Activated T-helper 1 cell treated with anti-CD3 and anti-CD28 coated beads, Interleukin-2, amount 50 U/mL, for 16 hours (primary cell): ENCODE measurements around the gene KCNAB1.
"Not testable (repeated sequence)": the region's sequence is repeated elsewhere in the genome, so short reads cannot be mapped to it uniquely, and the experiment has no call there.

Experiments used
- DNase-seq, 2 donors: peaks; one replicate each; pipeline ENCODE4 v3.0.0-alpha.2; 2020; ENCODE audit warnings: low read depth in 1 of 2, low spot score in 1 of 2

The KCNAB1 gene

DNA sequence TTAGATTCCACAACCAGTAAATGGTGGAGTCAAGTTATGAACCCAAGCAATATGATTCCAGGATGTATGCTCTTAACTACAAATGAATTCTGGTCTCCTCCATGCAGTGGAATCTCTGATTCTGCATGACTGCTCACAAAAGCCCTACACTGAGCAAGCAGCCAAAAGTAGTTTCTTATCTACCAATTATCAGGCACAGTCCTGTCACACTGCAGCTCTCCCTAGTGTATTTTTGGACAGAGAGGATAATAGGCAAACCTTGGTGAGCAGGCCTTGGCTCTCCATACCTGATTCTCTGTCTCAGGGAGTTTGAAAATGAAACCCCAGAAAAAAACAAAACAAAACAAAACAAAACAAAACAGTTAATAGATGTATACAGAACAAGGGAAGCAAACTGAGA is 438.0 kb downstream of the KCNAB1 start:
- no peak for DNase-seq

GRCh38 chr3:156559321-156559720 is 438.9 kb downstream of the KCNAB1 start:
- DNase-seq, result no peak

GRCh38 chr3:156561533-156561932 is 441.2 kb downstream of the KCNAB1 start:
- no peak for DNase-seq

DNA sequence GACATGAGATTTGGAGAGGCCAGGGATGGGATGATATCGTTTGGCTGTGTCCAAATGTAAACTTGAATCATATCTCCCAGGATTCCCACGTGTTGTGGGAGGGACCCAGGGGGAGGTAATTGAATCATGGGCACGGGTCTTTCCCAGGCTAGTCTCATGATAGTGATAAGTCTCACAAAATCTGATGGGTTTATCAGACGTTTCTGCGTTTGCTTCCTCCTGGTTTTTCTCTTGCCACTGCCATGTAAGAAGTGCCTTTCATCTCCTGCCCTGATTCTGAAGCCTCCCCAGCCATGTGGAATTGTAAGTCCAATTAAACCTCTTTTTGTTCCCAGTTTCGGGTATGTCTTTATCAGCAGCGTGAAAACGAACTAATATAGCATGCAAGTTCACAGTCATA is 442.1 kb downstream of the KCNAB1 start:
- not testable (repeated sequence) for DNase-seq

DNA sequence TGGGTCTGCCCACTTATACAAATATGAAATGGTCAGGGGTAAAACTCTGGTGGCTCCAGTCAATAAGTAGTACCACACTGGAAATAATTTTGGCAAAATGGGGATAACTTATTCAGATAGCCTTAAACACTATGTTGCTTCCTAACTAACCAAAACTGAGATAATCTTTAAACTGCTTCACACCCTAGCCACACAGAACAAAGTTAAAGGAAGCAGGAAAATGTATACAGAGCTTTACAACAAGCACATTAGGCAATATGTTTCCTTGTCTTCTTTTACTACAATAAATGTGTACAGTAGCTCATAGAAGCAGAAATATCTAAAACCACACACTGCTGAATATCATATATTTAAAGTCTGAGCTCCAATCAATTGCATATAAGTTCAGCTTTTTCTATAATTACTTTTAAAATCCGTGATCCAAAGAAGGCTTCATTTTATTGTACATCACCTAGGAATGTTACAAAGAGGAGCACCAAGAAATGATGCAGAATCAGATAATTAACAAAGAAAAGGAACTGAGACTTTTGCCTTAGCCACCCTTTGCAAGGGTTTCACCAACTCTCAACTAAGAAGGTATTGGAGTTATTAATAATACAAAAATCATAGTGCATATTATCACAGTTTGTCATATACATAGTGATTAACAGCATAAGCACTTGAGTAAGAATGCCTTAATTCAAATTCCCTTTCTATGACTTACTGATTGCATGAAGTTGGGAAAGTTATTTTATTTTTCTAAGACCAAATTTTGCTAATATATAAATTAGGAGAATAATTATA is 443.7 kb downstream of the KCNAB1 start:
- no peak for DNase-seq

DNA sequence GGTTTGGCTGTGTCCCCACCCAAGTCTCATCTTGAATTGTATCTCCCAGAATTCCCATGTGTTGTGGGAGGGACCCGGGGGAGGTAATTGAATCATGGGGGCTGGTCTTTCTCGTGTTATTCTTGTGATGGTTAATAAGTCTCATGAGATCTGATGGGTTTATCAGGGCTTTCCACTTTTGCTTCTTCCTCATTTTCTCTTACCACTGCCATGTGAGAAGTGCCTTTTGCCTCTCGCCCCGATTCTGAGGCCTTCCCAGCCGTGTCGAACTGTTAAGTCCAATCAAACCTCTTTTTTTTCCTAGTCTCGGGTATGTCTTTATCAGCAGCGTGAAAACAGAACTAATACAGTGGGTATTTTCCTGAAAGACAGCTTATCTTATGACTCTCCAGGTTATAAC is 448.6 kb downstream of the KCNAB1 start:
- not testable (repeated sequence) for DNase-seq

- DNase-seq, result not testable (repeated sequence)
These were observed 449.5 kb downstream of the KCNAB1 start for GRCh38 chr3:156569881-156570280.

GRCh38 chr3:156575641-156576040 is 455.3 kb downstream of the KCNAB1 start:
- no peak for DNase-seq

GRCh38 chr3:156576051-156576450 is 455.7 kb downstream of the KCNAB1 start:
- DNase-seq, result no peak

GRCh38 chr3:156576651-156577348 is 456.4 kb downstream of the KCNAB1 start:
- no peak for DNase-seq

- no peak for DNase-seq
These were observed 457.4 kb downstream of the KCNAB1 start for GRCh38 chr3:156577736-156578135.

DNA sequence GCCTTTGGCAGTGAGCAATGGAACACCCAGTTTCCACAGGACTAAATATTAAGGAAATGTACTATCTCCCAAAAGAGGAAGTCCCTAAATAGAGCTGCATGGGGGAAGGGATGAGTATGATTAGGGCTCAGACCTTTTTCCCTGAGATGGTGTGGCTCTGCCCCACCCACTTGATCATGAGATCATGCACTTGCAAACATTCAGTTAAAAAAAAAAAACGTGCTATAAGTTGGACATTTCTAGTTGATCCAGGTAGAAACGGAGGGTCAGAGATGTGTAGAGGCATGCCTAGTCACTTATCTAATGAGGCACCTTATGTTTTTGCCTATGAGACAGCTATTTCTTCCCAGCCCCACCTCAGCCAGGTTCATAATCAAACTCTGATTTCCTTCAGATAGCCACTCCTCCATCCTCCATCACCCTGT is 459.1 kb downstream of the KCNAB1 start:
- DNase-seq, result no peak

GRCh38 chr3:156581033-156581432 is 460.7 kb downstream of the KCNAB1 start:
- no peak for DNase-seq

GRCh38 chr3:156581954-156582353 is 461.6 kb downstream of the KCNAB1 start:
- no peak for DNase-seq

- DNase-seq, result no peak
These were observed 462.3 kb downstream of the KCNAB1 start for GRCh38 chr3:156582532-156583183.

DNA sequence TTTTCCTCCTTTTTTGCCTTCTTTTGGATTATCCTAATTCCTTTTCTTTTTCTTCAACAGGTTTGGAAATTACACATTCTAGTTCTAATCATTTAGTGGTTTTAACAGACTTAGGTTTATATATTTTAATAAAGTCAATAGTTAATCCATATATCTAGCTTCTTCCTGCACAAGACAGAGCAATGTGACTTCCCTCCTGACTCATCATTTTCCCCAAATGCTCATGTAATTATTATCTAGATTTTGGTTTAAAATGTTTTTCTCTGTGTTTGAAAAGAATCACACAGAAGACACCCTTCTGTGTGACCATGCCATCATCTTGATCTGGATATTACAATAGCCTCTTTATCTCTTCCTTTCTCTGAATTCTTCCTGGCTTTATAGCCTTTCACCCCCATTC is 463.1 kb downstream of the KCNAB1 start:
- DNase-seq, result no peak

DNA sequence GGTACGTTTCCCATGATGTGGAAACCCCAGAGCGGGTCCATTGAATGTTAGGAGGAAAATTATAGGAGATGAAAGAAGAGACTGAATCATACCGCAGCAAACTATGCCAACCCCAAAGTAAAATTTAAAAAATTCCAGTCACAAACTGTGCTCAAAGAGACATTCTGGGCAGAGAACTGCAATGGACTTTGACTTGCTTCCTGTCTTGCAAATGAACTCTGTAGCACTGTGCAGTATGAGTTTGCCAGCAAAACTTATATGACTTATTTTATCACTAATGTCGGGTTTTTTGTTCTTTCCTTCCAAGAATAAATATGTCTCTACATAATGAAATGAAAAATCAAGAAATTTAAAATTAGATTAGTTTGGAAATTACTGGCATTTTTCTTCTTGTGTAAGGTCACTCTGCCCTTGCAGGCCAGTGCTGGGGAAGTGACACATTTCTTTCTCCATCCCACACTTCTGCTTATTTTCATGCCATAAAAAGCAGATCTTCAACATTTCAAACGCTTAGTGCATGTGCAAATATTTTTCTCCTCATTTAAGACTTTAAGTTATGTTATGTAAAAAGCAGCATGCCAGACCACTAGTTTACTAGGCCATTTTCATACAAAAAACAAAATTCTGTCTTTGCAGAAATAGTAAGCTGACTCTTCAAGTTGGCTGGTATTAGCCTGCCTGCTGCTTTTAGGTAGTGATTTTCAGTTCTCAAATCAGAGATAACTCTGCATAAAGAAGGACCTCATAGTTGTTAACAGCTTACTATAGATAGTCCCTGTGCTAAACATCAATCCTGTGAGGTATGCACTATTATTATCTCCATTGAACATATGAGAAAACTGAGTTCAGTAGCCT is 466.8 kb downstream of the KCNAB1 start:
- DNase-seq, result no peak

- DNase-seq, result no peak
These were observed 467.3 kb downstream of the KCNAB1 start for GRCh38 chr3:156587760-156588069.
